Measurements from ENCODE around the gene TREX2. TPM values are rescaled to one million over a fixed set of nuclear protein-coding genes. Genes with fewer than 3 reads are reported as not detected.

TREX2 gene, protein sequence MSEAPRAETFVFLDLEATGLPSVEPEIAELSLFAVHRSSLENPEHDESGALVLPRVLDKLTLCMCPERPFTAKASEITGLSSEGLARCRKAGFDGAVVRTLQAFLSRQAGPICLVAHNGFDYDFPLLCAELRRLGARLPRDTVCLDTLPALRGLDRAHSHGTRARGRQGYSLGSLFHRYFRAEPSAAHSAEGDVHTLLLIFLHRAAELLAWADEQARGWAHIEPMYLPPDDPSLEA
- total RNA-seq, result under 1 TPM in 1 of 2 donors, not detected in 1; 0.39 TPM
- long read RNA-seq, partial matches to known transcripts, result 15 of 19 reads
- long read RNA-seq, other reads (novel, unspliced or antisense), result 4 of 19 reads

- DNase-seq (no peak), ATAC-seq (no peak)
- intact Hi-C loops (cut with DNase I), result no loop called here
Measured at GRCh38 chrX:153445856-153446635, at the start of gene TREX2. TSS of gene TREX2 (minus strand) at chrX:153446056. CDS start at chrX:153445430, 626 bp downstream.

GRCh38 chrX:153495362-153495751 lies 49.5 kb upstream of the TREX2 start:
- intact Hi-C loops (cut with DNase I), result no loop called here
- DNase-seq (peak; percentile 61), ATAC-seq (peak; percentile 14 to 46)

DNA sequence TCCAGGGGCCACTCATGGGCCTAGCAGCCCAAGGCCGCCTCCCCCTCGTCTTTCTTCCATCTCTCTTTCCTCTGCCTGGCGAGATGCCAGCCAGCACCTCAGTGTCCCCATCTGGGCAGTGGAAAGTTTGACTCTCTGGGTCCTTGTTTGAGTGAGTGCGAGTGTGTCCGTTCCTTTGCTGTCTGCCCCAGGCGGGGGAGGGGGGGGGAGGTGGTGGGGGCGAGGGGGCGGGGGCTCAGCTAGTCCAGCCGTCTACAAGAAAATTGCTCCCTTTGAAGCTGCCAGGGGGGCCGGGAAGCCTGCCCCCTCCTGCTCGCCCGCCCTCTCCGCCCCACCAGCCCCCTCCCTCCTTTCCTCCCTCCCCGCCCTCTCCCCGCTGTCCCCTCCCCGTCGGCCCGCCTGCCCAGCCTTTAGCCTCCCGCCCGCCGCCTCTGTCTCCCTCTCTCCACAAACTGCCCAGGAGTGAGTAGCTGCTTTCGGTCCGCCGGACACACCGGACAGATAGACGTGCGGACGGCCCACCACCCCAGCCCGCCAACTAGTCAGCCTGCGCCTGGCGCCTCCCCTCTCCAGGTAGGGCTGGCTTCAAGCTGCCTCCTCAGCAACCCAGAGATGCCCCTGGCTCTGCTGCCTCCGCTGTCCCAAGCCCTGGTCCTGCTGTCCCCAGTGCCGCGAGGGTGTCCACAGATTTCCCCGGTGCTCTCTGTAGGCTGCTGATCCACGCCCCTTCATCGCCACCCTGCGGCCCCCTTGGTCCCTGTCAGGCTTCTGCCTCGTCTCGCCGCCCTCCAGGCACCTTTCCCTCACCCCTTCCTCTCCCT lies 48.9 kb upstream of the TREX2 start, which contains the start of gene BGN:
Gene BGN (plus strand): TSS at position 440 of the 821 bp plus-strand sequence. CDS start 9,652 bp downstream, outside the sequence.
- DNase-seq (peak; percentile 62), ATAC-seq (peak; percentile 51 to 60)
- intact Hi-C loops (cut with DNase I), result no loop called here

GRCh38 chrX:153494061-153494460 lies 48.2 kb upstream of the TREX2 start:
- no peak for ATAC-seq
- no peak for DNase-seq
- intact Hi-C loops (cut with DNase I), result no loop called here

DNA sequence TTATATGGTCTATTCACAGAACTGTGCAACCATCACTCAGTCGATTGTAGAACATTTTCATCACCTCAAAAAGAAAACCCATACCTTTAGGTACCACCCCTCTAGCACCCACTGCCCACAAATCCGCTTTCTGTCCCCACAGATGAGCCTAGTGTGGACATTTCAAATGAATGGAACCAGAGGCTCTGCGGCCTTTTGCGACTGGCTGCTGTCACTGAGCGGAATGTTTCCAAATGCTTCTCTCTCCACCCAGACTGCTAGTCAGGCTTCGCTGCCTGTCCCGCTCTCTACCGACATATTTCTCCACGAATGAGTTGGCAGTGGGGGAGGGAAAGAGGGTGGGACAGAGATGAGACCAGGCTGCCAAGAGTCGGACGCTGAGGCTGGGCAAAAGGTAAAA lies 47.2 kb upstream of the TREX2 start:
- no peak for ATAC-seq
- intact Hi-C loops (cut with DNase I), result no loop called here
- DNase-seq, result no peak

DNA sequence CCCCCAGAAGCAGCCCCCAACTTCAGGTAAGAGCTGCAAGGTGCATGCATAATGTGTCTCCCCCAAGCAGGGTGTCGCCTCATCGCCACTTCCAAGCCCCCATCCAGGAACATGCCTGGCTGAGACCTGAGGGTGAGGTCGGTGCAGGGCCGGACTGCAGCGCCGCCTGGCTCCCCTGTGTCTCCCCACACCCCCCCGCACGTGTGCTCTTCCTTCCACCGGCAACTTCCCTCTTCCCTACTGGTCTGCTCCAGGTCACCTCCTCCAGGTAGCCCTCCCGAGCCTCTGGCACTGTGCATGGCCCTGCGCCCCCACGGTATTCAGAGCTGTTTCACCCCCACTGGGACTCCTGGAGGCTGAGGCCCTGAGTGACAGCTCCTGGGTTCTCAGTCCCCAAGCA lies 46.7 kb upstream of the TREX2 start:
- intact Hi-C loops (cut with DNase I), result no loop called here
- DNase-seq, result no peak
- no peak for ATAC-seq

- no peak for ATAC-seq
- no peak for DNase-seq
- intact Hi-C loops (cut with DNase I), result no loop called here
Measured at GRCh38 chrX:153491918-153492317, 46.1 kb upstream of the TREX2 start.

DNA sequence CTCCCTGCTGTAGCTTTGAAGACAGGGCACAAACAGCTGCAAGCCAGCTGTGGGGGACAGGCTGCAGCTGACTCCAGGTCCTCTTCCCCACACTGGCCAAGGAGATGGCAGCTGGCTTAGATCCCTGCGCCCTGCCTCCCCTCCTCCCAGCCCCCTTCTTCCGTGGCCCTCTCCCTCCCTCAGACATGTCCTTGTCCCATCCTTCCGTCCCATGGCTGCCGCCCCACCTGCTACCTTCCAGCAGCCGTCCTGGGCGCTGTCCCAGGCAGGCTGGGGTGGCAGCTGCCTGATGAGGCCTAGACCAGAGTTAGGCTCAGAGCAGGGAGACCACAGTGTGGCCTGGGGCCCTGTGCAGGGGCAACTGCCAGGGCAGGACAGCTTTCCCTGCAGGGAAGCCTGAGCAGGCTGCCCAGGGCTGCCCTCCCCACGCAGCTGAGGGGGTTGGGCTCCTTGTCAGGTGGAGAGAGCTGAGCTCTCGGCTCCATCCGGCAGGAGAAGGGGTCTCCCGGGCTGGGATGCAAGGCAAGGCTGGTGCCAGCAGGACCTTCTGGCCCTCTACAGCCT lies 45.6 kb upstream of the TREX2 start:
- ATAC-seq (no peak), DNase-seq (no peak)
- intact Hi-C loops (cut with DNase I), result no loop called here

DNA sequence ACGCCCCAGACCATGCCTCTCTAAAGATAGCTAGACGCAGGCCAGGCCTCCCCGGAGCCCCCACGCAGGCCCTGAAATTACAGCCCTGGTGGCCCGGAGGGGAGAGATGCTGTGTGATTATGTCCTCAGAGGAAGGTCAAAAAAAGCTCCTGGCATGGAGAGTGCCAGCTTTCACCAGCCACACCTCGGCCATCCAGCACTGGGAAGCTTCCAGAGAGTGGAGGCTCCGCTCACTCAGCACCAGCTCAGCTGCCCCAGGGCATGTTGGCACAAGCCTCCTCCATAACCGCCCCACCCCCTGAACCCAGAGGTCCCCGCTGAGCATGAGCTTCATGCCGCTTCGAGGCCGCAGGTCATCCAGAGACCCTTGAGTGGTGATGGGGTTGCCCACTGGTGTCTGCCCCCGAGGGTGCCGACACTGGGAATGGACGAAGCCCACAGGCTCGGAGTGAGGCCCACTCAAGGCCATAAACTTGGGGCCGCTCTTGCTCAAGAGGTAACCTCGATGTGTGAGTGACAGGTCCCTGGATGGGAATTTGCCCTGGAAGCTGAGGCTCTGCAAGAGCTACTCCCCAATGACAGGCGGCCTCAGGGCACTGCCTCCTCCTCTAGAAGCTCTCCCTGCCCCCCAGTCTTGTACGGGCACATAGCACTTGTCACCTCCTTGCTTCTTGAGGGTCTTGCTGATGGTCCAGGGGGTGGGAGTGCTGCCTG lies 44.5 kb upstream of the TREX2 start:
- ATAC-seq, result no peak
- intact Hi-C loops (cut with DNase I), result no loop called here
- DNase-seq, result no peak

DNA sequence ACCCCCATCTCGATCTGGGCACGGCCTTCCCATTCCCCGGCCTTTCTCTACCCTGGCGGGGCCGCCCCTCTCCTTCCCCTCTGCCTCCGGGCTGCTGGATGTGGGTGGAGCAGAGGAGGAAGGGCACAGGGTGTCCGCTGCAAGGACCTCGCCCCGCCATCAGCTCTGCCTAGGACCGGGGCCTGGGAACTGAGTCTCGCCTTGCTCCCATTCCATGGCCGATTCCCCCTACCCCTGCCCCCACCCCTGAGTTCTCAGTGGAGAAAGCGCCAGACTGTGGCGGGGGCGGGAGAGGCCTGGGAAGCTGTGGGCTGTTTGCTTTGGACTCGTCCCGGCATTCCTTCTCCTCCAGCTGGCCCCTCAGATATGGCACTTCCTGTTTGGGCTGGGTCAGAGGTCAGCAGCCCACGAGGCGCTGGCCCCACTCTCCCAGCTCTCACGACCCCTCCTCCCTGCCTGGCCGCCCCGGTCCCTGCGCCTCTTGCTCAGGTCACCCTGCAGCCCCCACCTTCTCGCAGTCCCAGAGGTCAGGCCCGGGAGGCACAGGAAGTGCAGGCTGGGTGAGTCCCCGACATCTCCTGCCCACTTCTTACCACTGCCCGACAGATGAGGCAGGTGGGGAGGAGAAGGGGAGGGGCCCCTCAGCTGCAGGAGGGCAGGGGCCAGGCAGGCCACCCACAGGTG lies 42.5 kb upstream of the TREX2 start:
- ATAC-seq, result peak; percentile 70 to 79
- DNase-seq, result peak; percentile 78
- intact Hi-C loops (cut with DNase I), result no loop called here

DNA sequence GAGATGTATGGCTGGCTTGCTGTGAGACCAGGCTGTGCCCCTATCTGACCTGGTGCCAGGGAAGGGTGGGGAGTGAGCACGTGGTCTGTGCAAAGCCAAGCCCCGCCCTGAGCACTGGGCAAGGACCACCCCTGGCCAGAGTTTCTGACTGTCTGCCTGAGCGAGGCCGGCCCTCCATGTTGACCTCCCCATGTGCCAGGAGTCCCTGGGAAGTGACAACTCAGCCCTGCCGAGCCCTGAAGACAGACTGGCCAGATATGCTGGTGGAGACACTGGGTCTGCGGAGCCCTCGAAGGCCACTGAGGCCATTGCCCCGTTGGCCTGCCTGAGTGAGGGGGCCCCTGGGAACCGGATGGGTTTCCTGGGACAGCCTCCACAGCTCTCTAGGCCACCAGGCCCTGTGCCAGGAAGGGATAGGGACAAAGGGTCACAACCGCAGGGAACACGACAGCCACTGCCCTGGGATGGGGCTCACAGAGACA lies 41.8 kb upstream of the TREX2 start:
- intact Hi-C loops (cut with DNase I), result no loop called here
- ATAC-seq, result peak; percentile 34 to 37
- peak; percentile 62 for DNase-seq

DNA sequence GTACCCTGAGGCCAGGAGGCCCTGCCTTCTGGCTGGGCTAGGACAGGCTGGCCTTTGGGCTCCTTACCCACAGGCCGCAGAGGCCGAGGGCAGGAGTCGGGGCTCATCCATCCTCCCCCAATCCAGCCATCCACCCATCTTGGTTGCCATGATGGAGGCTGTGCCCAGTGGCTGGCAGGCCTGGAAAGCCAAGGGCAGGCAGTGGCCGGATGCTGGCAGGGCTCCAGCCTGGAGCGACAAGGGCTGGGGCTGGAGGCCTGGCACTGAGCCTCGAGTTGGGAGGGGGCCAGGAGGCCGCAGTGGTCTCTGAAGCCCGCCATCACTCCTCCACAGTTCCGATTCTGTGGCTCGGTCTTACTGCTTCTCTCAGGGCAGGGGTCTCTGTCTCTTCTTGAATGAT lies 40.3 kb upstream of the TREX2 start:
- DNase-seq, result no peak
- no peak for ATAC-seq
- intact Hi-C loops (cut with DNase I), result no loop called here

DNA sequence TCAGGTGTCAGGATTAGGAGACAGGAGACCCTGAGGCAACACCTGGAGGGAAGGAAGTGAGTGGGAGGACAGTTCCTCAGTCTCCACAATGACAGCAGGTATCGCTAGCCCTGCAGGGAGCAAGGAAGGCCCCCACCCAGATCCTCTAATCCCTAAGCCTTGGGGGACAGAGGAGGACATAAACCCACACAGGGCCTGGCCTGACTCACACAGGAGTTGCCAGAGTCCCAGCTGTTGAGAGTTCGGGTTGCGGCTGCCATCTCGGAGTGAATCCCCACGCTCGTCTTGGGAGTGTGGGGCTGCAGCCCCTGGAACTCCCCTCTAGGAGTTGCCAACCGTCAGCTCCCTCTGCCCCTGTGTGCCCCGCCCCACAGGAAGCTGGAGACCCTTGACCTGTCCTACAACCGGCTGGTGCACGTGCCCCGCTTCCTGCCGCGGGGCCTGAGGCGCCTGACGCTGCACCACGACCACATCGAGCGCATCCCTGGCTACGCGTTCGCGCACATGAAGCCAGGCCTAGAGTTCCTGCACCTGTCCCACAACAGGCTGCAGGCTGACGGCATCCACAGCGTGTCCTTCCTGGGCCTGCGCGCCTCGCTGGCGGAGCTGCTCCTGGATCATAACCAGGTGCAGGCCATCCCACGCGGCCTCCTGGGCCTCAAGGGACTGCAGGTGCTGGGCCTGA lies 39.7 kb upstream of the TREX2 start:
- intact Hi-C loops (cut with DNase I), result no loop called here

GRCh38 chrX:153482376-153483015 lies 36.6 kb upstream of the TREX2 start:
- intact Hi-C loops (cut with DNase I), result no loop called here
- DNase-seq (no peak), ATAC-seq (no peak)

More for the DNA sequence above, 39.7 kb upstream of the TREX2 start:
- ATAC-seq, result no peak
- DNase-seq, result no peak

GRCh38 chrX:153481043-153481442 lies 35.2 kb upstream of the TREX2 start:
- intact Hi-C loops (cut with DNase I), result no loop called here
- ATAC-seq (no peak), DNase-seq (no peak)

GRCh38 chrX:153478746-153479145 lies 32.9 kb upstream of the TREX2 start:
- intact Hi-C loops (cut with DNase I), result no loop called here
- no peak for DNase-seq
- no peak for ATAC-seq

- peak; percentile 16 to 45 for ATAC-seq
- intact Hi-C loops (cut with DNase I), result no loop called here
- DNase-seq, result no peak
Measured at GRCh38 chrX:153477901-153478300, 32.0 kb upstream of the TREX2 start.

Measured in left cardiac atrium (tissue), 4 donors.